ENCODE results near the gene PTPN21.
A peak's percentile ranks its signal among the peaks of the same experiment; 100 is the strongest.

The PTPN21 gene

DNA sequence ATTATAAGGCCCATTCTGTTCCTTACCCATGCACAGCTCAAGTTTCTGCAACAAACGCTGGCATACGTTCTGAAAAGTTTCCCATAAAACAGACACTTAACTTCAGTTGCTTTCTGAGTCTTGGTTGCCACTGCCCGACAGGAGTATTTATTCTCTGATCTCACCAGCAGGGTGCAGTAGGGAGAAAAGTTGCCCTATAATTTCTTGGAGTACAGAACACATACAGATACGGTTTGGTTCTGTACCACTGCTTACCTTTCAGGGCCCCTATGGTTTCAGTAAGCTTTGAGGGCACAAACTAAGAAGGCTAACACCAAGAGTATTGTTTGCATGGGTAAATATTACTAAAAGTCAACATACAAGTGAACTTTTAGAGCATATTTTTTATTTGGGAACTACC is 91.5 kb downstream of the PTPN21 start:
- DNase-seq: no peak

DNA sequence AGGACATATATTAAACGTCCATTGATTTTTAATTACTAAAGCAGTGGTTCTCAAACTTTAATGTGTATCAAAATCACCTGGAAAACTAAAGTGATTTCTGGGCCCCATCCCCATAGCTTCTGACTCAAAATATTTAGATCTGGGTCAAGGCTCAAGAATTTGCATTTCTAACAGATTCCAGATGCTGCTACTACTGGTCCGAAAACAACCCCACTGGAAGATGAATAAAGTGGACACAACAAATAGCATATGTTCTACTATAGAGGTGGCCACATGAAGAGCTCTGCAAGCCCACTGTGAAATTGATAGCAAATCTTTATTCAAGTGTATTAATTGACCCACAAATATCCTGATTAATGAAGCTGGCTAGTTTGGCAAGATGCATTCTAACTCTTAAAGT is 99.9 kb downstream of the PTPN21 start:
- DNase-seq: no peak

DNA sequence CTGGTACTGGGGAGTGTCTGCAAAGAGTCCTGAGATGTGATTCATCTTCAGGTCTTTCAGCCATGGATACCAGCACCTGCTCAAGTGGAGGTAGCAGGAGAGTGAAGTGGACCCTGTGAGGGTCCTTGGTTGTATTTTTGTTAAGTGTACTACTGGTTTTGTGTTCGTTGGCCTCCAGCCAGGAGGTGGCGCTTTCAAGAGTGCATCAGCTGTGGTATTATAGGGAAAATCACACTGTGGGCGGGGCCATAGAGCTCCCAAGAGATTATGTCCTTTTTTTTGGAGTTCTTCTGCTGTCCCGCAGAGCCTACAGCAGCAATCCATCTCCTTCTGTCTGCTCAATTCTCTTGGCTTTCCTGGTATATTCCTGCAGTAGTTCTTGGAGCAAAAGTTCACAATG is 102.6 kb downstream of the PTPN21 start:
- DNase-seq: no peak

DNA sequence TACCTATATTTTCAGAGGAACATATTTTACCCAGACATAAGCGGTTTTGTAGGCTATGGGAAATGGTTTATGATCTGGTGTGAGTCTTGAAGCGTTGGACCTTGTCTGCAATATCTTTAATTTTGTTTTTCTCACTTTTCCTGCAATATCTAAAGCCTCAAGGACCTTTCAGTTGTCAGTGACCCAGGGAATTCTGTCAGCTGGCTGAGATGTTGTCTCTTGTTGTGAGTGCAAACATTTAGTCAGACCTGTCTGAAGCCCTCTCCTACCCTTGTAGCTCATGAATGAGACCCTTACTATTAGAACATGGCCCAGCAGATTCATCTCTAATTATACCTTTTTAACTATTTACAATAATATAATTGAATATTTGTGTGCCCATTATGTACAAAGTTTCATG is 115.7 kb downstream of the PTPN21 start:
- no peak for DNase-seq

DNA sequence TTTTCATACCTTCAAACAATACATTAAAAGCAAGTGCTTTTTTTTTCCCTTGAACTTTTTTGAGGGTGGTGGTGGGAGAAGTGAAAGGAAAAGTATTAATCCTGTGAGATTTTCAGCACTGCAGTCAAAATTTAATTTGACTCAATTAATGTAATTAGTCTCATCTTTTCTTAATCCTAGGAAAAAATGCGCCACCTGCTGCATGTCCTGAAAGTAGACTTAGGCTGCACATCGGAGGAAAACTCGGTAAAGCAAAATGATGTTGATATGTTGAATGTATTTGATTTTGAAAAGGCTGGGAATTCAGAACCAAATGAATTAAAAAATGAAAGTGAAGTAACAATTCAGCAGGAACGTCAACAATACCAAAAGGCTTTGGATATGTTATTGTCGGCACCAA is 117.1 kb downstream of the PTPN21 start:
- no peak for DNase-seq

DNA sequence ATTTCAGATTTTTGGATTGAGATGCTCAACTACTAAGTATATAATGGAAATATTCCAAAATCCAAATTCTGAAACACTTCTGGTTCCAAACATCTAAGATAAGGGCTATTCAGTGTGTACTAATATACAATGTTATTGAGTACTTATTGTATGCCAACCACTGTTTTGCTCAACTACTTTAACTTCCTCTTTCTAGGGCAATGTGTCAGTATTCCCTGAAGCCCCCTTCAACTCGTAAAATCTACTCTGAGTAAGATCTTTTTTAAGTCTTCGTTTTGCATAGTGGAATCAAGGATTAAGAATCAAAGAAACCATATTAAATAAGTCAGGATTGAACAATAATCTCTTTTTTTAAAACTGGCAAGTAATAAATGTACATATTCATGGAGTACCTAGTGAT is 123.8 kb downstream of the PTPN21 start:
- DNase-seq: no peak

DNA sequence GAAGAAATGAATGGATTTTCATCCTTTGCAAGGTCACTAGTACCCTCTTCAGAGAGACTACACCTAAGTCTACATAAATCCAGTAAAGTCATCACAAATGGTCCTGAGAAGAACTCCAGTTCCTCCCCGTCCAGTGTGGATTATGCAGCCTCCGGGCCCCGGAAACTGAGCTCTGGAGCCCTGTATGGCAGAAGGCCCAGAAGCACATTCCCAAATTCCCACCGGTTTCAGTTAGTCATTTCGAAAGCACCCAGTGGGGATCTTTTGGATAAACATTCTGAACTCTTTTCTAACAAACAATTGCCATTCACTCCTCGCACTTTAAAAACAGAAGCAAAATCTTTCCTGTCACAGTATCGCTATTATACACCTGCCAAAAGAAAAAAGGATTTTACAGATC is 128.5 kb downstream of the PTPN21 start:
- no peak for DNase-seq

DNA sequence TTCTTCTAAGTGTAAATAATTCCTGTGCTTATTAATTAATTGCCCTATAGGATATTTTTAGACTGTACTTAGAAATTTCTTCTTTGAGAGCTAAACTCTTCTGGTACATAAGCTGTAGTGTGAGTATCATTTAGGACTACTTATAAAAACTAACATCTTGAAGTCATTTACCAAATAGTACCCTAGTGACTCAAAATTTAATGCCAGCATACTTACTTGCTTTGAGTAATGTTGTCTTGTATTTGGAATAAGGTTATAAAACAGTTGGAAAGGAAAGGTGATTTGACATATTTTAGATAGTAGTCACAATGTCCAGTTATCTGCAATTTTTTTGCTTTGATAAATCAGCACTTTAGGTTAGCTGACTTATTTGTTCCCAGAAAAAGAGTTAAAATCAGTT is 130.2 kb downstream of the PTPN21 start:
- no peak for DNase-seq

DNA sequence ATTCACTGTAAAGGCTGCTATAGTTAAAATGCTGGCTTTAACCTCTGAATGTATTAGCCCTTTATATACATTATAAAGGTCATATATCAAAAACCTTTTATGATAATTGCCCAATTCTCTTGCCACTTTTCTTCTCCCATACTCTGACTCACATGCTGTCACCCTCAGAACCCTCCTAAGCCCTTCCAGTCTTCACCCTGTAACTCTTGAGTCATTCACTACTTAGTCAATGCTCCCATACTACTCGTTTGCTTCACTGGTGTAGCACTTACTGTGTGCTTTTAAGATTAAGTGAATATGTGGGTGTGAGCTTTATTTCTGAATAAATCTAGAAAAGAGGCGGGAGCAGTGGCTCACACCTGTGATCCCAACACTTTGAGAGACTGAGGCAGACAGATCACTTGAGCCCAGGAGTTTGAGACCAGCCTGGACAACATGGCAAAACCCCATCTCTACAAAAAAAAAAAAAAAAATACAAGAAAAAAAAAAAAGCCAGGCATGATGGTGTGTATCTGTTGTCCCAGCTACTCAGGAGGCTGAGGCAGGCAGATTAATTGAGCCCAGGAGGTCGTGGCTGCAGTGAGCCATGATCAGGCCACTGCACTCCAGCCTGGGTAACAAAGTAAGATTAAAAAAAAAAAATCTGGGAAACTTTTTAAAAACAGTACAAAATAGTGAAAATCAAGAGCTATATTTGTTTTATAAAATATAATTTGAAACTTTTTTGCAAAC is 131.7 kb downstream of the PTPN21 start:
- no peak for DNase-seq

DNA sequence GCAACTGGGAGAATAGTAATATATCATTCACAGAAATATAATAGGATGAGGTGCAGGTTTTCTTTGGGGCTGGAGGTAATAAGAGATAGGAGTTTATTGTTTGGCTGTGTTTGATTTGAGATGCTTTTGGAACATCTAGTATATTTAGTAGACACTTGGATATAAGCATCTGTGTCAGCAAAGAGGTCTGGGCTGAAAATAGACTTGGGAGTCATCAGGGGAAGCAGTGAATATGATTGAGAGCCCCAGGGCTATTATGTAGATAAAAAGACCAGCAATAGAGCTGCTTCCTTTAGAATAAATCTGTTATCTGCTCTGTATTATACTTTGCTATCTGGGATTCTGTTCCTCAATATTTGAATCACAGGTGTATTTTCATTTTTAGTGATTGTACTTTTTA is 132.8 kb downstream of the PTPN21 start:
- DNase-seq: peak; percentile 6

DNA sequence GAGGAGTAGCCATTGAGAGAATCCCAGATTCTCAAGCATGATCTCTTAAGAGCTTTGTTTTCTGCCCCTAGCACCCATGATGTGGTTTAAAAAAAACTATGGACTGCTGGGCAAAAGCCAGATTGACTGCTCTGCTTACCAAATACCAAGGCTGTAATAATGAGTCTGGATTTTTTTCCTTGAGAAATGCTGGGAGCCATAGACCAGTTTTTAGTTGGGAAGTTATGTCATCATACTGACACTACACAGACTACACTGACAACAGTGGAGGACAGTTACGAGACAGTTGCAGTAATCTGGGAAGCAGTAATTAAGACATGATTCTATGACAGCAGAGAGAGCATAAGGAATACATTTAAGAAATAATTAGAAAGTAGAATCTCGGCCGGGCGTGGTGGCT is 133.5 kb downstream of the PTPN21 start:
- DNase-seq: no peak

DNA sequence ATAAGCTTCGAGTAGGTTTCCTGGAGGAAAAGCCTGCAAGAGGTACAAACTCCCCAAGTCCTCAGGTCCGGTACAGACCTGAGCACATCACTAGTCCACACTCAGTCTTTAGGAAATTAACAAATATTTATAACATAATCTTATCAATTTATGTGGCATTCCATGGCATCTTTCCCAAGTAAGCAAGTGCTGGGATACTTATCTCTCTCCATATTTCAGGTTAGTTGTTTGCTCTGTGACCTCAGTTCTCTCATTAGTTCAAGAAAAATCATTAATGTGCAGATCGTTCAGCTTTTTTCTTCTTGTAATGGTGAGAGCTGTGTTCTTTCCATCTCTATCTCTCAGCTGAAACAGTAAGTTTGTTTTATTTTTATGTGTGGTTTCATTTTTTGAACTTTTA is 134.6 kb downstream of the PTPN21 start:
- no peak for DNase-seq

DNA sequence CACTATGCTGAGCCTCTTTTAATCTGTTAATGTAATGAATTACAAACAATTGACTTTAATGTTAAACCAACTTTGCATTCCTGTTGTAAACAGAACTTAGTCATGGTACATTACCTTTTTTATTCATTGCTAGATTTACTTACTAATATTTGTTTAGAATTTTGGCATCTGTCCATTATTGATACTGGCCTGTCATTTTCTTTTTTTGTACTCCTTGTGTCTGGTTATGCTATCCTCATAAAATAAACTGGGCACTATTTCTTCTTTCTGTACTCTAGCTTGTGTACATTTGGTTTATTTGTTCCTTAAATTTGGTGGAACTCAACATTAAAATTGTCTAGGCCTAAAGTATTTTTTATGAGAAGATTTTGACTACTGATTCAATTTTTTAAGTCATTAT is 137.2 kb downstream of the PTPN21 start:
- DNase-seq: no peak

Data from NCI-H146 (cell line).